Thyroid gland (tissue), 4 donors: Measurements from ENCODE around the gene ARID4B. TPM values are rescaled to one million over a fixed set of nuclear protein-coding genes. Genes with fewer than 3 reads are reported as not detected.
"Not testable (repeated sequence)": the region's sequence is repeated elsewhere in the genome, so short reads cannot be mapped to it uniquely, and the experiment has no call there.

Experiments used
- DNase-seq, 2 donors: peaks; one replicate each; pipeline ENCODE4 v3.0.0-alpha.2; 2019
- H3K27ac ChIP-seq, 3 donors: fragments of 200-600 bp; sonication (generic); 1 replicate in 2 of 3; 2 replicates in 1 of 3; pipeline ENCODE4 v1.5.1; 2016 to 2019; ENCODE audit warnings: mild to moderate bottlenecking in 1 of 3, moderate library complexity in 1 of 3
- H3K27me3 ChIP-seq: fragments of 200-600 bp; sonication (generic); one replicate; pipeline ENCODE4 v1.5.1; 2019
- H3K36me3 ChIP-seq, 2 donors: fragments of 200-600 bp; sonication (generic); one replicate each; pipeline ENCODE4 v1.5.1; 2016 to 2019
- H3K4me1 ChIP-seq, 2 donors: fragments of 200-600 bp; sonication (generic); one replicate each; pipeline ENCODE4 v1.5.1; 2017 to 2019
- H3K4me3 ChIP-seq, 3 donors: fragments of 200-600 bp; sonication (generic); replicated peaks in 1 of 3; 1 replicate in 2 of 3; 2 replicates in 1 of 3; pipeline ENCODE4 v1.5.1; 2016; ENCODE audit warnings: mild to moderate bottlenecking in 1 of 3
- H3K9me3 ChIP-seq: fragments of 200-600 bp; sonication (generic); one replicate; pipeline ENCODE4 v1.5.1; 2017
- CTCF ChIP-seq, 6 experiments: fragments of 200-600 bp in 3 of 6; fragments of 450-650 bp in 3 of 6; sonication (generic) in 3 of 6; IDR thresholded peaks; one replicate each; pipeline ENCODE4 v1.5.1; 2016 to 2019; ENCODE audit warnings: antibody characterized with exemption in 6 of 6, mild to moderate bottlenecking in 2 of 6, inconsistent platforms in 1 of 6, moderate library complexity in 1 of 6
- POLR2A ChIP-seq, 2 donors: fragments of 450-650 bp; IDR thresholded peaks; one replicate each; pipeline ENCODE4 v1.6.1; 2017; ENCODE audit warnings: antibody characterized with exemption in 2 of 2, mild to moderate bottlenecking in 2 of 2, moderate library complexity in 1 of 2
- WGBS, 2 donors: methylation state at CpG; one replicate each; pipeline ENCODE4 v1.1.5; 2017; 5-methylcytosine and 5-hydroxymethylcytosine counted together
- intact Hi-C: fragments of 100-400 bp; cut with DNase I; formaldehyde crosslinking; loops from one replicate; pipeline ENCODE4 v1.15.1; 2023
- total RNA-seq, 4 donors: library from RNA; depleted of rRNA; stranded (reverse); fragments of >200 nt; gene quantifications; one replicate each; pipeline ENCODE4 v1.2.3, GENCODE V29; 2016

ARID4B gene
- total RNA-seq, 4 donors from 2014 or later, result 49.0 to 65.4 (median 52.5) TPM

DNA sequence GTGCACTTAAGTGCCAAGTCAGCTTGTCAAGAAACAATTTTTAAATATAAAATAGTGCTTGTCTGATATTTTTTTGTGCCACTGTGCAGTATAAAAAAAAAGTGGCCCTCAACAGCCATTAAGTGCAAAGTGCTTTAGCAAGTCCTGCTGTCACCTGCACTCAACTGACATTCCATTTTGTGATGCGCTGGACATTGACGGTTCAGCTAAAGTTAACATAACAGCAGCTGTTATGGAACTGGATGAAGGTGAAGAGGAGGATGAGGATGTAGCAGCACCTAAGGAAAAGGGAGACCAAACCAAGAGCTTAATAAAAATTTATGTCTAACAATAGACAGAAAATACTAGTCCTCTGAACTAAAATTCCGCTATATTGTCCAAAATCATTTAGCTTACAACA lies 159.6 kb downstream of the ARID4B start:
- Histone ChIP-seq H3K4me1 (no peaks in the 10 kb centered on the region), H3K36me3 (peaks cover 7 to 33% of the 10 kb centered on the region in 2 donors), H3K9me3 (no peaks in the 10 kb centered on the region), H3K27ac (no peak overlapping the region), H3K4me3 (no peak overlapping the region), H3K27me3 (no peaks in the 10 kb centered on the region)
- intact Hi-C loops, result no loop called here
- DNase-seq, result no peak
- 97 to 98% methylated on average over 3 of the region's 3 CpGs for WGBS, 2 donors
- TF ChIP-seq POLR2A (IDR thresholded peaks at IDR 0.05) (no peak), CTCF (IDR thresholded peaks at IDR 0.05) (no peak)

GRCh38 chr1:235161685-235162327 lies 166.2 kb downstream of the ARID4B start:
- H3K27ac ChIP-seq, result peak overlapping the region; percentile 82 to 84 (median 83)
- WGBS, 2 donors, result 65 to 66% methylated on average over 21 of the region's 21 CpGs
- peaks cover 3 to 7% of the 10 kb centered on the region in 2 donors for H3K36me3 ChIP-seq
- intact Hi-C loops, result no loop called here
- H3K4me1 ChIP-seq, result peaks cover 13 to 17% of the 10 kb centered on the region in 2 donors
- TF ChIP-seq CTCF (IDR thresholded peaks at IDR 0.05) (no peak), POLR2A (IDR thresholded peaks at IDR 0.05) (no peak)
- DNase-seq, result no peak
- no peaks in the 10 kb centered on the region for H3K27me3 ChIP-seq
- H3K9me3 ChIP-seq, result no peaks in the 10 kb centered on the region
- H3K4me3 ChIP-seq, result peak overlapping the region in 2 of 3 donors; percentile 53 to 64

DNA sequence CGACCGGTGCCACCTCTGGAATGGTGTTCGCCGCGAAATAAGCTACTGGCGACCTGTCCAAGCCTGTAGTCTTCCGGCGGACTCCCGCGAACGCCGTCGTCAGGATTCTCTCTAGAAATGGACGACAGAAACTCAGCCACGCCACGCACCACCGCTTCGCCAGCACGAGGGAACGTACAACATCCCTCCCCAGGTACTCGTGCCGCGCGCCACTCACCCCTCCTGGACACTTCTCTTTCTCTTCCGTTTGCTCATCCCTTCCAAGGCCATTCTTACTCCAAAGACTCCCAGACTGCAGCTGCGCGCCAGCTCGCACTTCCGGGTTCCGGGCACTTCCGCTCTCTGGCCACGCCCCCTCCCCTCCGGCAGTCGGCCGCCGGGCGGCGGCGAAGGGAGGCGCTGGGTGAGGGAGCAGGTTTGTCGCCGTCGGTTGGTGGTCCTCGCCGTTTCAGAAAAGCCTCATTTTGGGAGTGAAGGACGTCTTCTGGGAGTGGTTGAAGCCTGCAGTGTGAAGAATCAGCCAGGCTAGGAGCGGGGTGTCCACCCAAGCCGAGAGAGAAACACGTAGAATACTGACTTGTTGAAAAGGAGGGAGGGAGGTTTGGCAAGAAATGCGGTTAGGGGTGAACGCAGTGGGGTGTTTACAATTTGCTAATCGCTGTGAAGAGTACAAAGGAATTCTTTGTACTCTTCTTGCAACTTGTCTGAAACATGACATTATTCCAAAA lies 166.9 kb downstream of the ARID4B start, which contains the start of gene RBM34:
TSS of gene RBM34 (minus strand) at position 294 of the 728 bp plus-strand sequence. CDS start at position 270, 24 bp downstream.
- TF ChIP-seq POLR2A (IDR thresholded peaks at IDR 0.05) (peak; percentile 97 to 100), CTCF (IDR thresholded peaks at IDR 0.05) (peak in 3 of 6 experiments; percentile 32 to 44 (median 33))
- no peaks in the 10 kb centered on the region for H3K9me3 ChIP-seq
- H3K36me3 ChIP-seq, result peaks cover 6 to 14% of the 10 kb centered on the region in 2 donors
- intact Hi-C loops, result no loop called here
- H3K4me1 ChIP-seq, result peaks cover 13 to 17% of the 10 kb centered on the region in 2 donors
- peak; percentile 91 to 92 for DNase-seq
- H3K4me3 ChIP-seq, result peak within 1 kb of the TSS; percentile 43 to 64 (median 53)
- no peaks in the 10 kb centered on the region for H3K27me3 ChIP-seq
- H3K27ac ChIP-seq, result peak within 1 kb of the TSS; percentile 82 to 84 (median 83)
- 0% methylated on average over 42 to 52 of the region's 52 CpGs for WGBS, 2 donors

DNA sequence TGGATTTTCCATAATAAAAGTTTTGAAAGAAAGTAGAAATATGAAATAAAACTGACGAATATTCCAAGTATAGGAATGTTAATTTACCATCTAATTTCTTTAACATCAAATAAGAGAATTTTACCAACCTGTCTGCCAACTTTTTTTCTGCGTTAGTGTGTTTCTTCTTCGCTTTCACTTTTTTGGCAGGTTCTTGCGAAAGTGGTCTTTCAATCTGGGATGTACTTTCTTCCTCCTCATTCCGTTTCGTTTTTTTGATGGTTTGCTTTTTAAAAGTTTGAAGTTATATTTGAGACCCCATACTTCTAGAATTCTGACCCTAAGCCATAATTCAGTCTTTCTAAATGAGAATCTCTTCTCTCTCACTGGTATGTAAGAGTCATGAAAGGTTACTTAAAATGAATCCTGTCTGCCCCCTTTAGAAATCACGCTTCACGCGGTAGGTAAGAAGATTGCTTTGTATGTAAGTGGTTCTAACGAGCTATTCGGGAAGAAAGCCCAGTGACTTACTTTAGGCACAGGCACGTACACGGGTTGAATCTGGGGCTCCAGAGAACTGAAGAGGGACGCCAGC lies 167.5 kb downstream of the ARID4B start:
- intact Hi-C loops, result no loop called here
- Histone ChIP-seq H3K36me3 (peaks cover 7 to 14% of the 10 kb centered on the region in 2 donors), H3K4me3 (peak overlapping the region; percentile 43 to 64 (median 53)), H3K4me1 (peaks cover 13 to 17% of the 10 kb centered on the region in 2 donors), H3K9me3 (no peaks in the 10 kb centered on the region), H3K27ac (peak overlapping the region; percentile 82 to 84 (median 83)), H3K27me3 (no peaks in the 10 kb centered on the region)
- WGBS, 2 donors, result 10 to 11% methylated on average over 13 to 14 of the region's 14 CpGs
- no peak for DNase-seq
- TF ChIP-seq POLR2A (IDR thresholded peaks at IDR 0.05) (no peak), CTCF (IDR thresholded peaks at IDR 0.05) (no peak)

GRCh38 chr1:235159930-235160329 lies 168.0 kb downstream of the ARID4B start:
- 86% methylated on average over 9 of the region's 9 CpGs for WGBS, 2 donors
- H3K27me3 ChIP-seq, intact Hi-C loops, DNase-seq, H3K9me3 ChIP-seq: not testable (repeated sequence)
- peaks cover 13 to 17% of the 10 kb centered on the region in 2 donors for H3K4me1 ChIP-seq
- H3K27ac ChIP-seq, result peak overlapping the region in 2 of 3 donors; percentile 82 to 83
- peaks cover 8 to 14% of the 10 kb centered on the region in 2 donors for H3K36me3 ChIP-seq
- peak overlapping the region in 1 of 3 donors; percentile 53 for H3K4me3 ChIP-seq

DNA sequence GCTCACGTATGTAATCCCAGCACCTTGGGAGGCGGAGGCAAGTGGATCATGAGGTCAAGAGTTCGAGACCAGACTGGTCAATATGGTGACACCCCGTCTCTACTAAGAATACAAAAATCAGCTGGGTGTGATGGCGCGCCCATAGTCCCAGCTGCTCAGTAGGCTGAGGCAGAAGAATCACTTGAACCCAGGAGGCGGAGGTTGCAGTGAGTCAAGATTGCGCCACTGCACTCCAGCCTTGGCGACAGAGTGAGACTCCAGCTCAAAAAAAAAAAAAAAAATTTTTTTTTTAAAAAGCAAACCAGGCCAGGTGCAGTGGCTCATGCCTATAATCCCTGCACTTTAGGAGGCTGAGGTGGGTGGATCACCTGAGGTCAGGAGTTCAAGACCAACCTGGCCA lies 168.7 kb downstream of the ARID4B start:
- DNase-seq, H3K9me3 ChIP-seq, H3K27me3 ChIP-seq, intact Hi-C loops, H3K27ac ChIP-seq, H3K4me3 ChIP-seq: not testable (repeated sequence)
- peaks cover 13 to 17% of the 10 kb centered on the region in 2 donors for H3K4me1 ChIP-seq
- H3K36me3 ChIP-seq, result peaks cover 15% of the 10 kb centered on the region in 2 donors
- 95 to 99% methylated on average over 9 of the region's 9 CpGs for WGBS, 2 donors
